ENCODE results near the gene CEMIP. TPM values are rescaled to one million over a fixed set of nuclear protein-coding genes. Genes with fewer than 3 reads are reported as not detected.

CEMIP gene
- total RNA-seq, 8 experiments from 2014 or later: 0.32 to 121 (median 3.0) TPM

DNA sequence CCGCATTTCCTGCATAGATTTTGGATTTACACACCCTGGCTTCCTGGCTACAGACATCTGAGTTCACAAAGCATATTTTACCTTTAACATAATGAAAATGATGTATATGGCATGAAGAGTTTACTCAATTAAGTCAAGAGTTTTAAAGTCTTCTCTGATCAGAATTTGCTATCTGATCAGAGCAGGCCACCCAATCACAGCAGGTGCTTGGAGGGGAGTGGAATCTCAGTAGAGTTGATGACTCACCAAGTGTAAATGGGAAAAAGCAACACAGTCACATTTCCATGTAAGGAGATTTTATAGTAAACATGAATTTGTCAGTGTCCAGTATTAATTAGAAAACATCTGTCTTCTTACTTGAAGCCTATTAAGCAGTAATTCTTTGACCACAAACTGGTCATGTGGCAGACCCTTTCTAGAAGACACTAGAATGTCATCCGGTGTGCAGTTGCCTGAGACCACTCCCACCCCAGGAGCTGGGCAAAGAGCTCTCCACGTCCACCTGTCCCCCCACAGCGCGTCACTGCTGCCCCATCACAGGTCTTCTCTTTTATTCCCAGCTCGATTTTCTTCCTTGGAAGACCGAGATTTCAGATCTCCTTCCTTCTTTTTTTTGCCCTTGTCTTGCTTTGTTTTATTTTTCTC is 199.6 kb downstream of the CEMIP start:
- Histone ChIP-seq H3K27ac (no peak overlapping the region), H3K4me3 (no peak overlapping the region), H3K4me1 (replicated peaks in 1 of 2) (peaks cover 0 to 2% of the 10 kb centered on the region in 2 donors)
- WGBS, 10 experiments: 66 to 95% (median 80%) methylated on average over 3 to 6 of the region's 7 CpGs; no CpG with 5 or more reads in 2 of the 10 experiments
- in situ Hi-C loops (cut with MboI; ENCODE audit: low pct_unique_long_range_greater_than_20kb in 2 of 9, low sequenced_read_pairs in 9 of 9, unreplicated experiment in 9 of 9): loop anchor here in 5 of 9 experiments (10.0 to 25.0 kb wide), 4 partner anchors 133 to 524 kb away; no protein-coding TSS in a partner anchor
- peak in 7 of 8 experiments; percentile 27 to 63 (median 61) for ATAC-seq (replicated peaks in 6 of 8)

GRCh38 chr15:80979538-80980200 is 200.5 kb downstream of the CEMIP start:
- Histone ChIP-seq H3K27ac (no peak overlapping the region), H3K4me3 (no peak overlapping the region), H3K4me1 (replicated peaks in 1 of 2) (peaks cover 0 to 2% of the 10 kb centered on the region in 2 donors)
- WGBS, 10 experiments: 40 to 100% (median 92%) methylated on average over 1 to 7 of the region's 8 CpGs; no CpG with 5 or more reads in 1 of the 10 experiments
- in situ Hi-C loops (cut with MboI; ENCODE audit: low pct_unique_long_range_greater_than_20kb in 2 of 9, low sequenced_read_pairs in 9 of 9, unreplicated experiment in 9 of 9): loop anchor here in 5 of 9 experiments (10.0 to 25.0 kb wide), 4 partner anchors 133 to 525 kb away; no protein-coding TSS in a partner anchor
- ATAC-seq (replicated peaks in 6 of 8): no peak

GRCh38 chr15:80982205-80982604 is 203.0 kb downstream of the CEMIP start:
- in situ Hi-C loops (cut with MboI; ENCODE audit: low pct_unique_long_range_greater_than_20kb in 2 of 9, low sequenced_read_pairs in 9 of 9, unreplicated experiment in 9 of 9): loop anchor here in 3 of 9 experiments (25.0 kb wide), 2 partner anchors 130 to 280 kb away; no protein-coding TSS in a partner anchor

DNA sequence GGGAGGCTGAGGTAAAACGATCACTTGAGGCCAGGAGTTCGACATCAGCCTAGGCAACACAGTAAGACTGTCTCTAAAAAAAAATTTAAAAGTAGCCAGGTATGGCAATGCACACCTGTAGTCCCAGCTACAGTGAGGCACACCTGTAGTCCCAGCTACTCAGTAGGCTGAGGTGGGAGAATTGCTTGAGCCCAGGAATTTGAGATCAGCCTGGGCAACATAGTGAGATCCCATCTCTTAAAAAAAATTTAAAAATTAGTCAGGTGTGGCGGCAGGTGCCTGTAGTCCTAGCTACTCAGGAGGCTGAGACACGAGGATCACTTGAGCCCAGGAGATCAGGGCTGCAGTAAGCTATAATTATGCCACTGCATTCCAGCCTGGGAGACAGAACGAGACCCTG is 203.7 kb downstream of the CEMIP start:
- WGBS, 10 experiments: 80 to 100% (median 96%) methylated on average over 1 to 4 of the region's 5 CpGs; no CpG with 5 or more reads in 2 of the 10 experiments
- in situ Hi-C loops (cut with MboI; ENCODE audit: low pct_unique_long_range_greater_than_20kb in 2 of 9, low sequenced_read_pairs in 9 of 9, unreplicated experiment in 9 of 9): loop anchor here in 3 of 9 experiments (25.0 kb wide), 2 partner anchors 129 to 279 kb away; no protein-coding TSS in a partner anchor
- ATAC-seq (replicated peaks in 6 of 8): no peak
- Histone ChIP-seq H3K4me1 (replicated peaks in 1 of 2) (peaks cover 2 to 10% of the 10 kb centered on the region in 2 donors), H3K4me3 (no peak overlapping the region), H3K27ac (no peak overlapping the region)

More at GRCh38 chr15:80982205-80982604, 203.0 kb downstream of the CEMIP start:
- Histone ChIP-seq H3K4me3 (no peak overlapping the region), H3K27ac (no peak overlapping the region), H3K4me1 (replicated peaks in 1 of 2) (peaks cover 2 to 10% of the 10 kb centered on the region in 2 donors)
- ATAC-seq (replicated peaks in 6 of 8): no peak
- 40 to 100% (median 84%) methylated on average over 1 to 2 of the region's 2 CpGs for WGBS, 10 experiments

DNA sequence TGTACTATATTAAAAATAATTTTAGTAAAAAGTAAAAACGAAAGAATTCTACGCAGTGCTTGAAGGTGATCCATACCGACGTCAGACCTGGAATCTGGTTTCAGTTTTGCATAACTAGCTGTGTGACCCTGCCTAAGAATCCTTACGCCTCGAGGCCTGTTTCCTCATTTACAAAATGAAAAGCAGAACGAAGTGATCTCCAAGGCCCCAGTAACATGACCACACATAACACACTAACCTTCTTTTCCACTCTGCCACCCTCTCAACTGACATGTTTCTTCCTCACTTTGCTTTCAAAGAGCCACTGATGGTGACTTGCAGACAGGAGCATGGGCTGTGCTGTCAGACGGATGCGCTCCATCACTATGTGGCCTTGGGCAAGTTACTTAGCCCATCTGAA is 205.7 kb downstream of the CEMIP start:
- ATAC-seq (replicated peaks in 6 of 8): peak in 3 of 8 experiments; percentile 17 to 39 (median 27)
- in situ Hi-C loops (cut with MboI; ENCODE audit: low pct_unique_long_range_greater_than_20kb in 2 of 9, low sequenced_read_pairs in 9 of 9, unreplicated experiment in 9 of 9): loop anchor here in 3 of 9 experiments (25.0 kb wide), 2 partner anchors 127 to 277 kb away; no protein-coding TSS in a partner anchor
- no peak overlapping the region for H3K4me3 ChIP-seq

GRCh38 chr15:80985981-80986380 is 206.8 kb downstream of the CEMIP start:
- peaks cover 10 to 18% of the 10 kb centered on the region in 2 donors for H3K4me1 ChIP-seq (replicated peaks in 1 of 2)
- WGBS, 10 experiments: 0 to 96% (median 90%) methylated on average over 2 to 5 of the region's 5 CpGs; no CpG with 5 or more reads in 1 of the 10 experiments
- in situ Hi-C loops (cut with MboI; ENCODE audit: low pct_unique_long_range_greater_than_20kb in 2 of 9, low sequenced_read_pairs in 9 of 9, unreplicated experiment in 9 of 9): loop anchor here in 3 of 9 experiments (25.0 kb wide), 2 partner anchors 126 to 276 kb away; no protein-coding TSS in a partner anchor
- peak in 1 of 8 experiments; percentile 29 for ATAC-seq (replicated peaks in 6 of 8)
- H3K27ac ChIP-seq: no peak overlapping the region
- H3K4me3 ChIP-seq: no peak overlapping the region

More for the DNA sequence above, 205.7 kb downstream of the CEMIP start:
- no peak overlapping the region for H3K27ac ChIP-seq
- WGBS, 10 experiments: 25 to 100% (median 84%) methylated on average over 2 to 9 of the region's 9 CpGs
- peaks cover 10 to 18% of the 10 kb centered on the region in 2 donors for H3K4me1 ChIP-seq (replicated peaks in 1 of 2)

GRCh38 chr15:80986487-80986886 is 207.3 kb downstream of the CEMIP start:
- Histone ChIP-seq H3K4me1 (replicated peaks in 1 of 2) (peaks cover 10 to 18% of the 10 kb centered on the region in 2 donors), H3K4me3 (no peak overlapping the region), H3K27ac (no peak overlapping the region)
- in situ Hi-C loops (cut with MboI; ENCODE audit: low pct_unique_long_range_greater_than_20kb in 2 of 9, low sequenced_read_pairs in 9 of 9, unreplicated experiment in 9 of 9): loop anchor here in 3 of 9 experiments (25.0 kb wide), 2 partner anchors 126 to 276 kb away; no protein-coding TSS in a partner anchor
- peak in 1 of 8 experiments; percentile 55 for ATAC-seq (replicated peaks in 6 of 8)
- WGBS, 10 experiments: 0 to 100% (median 95%) methylated on average over 1 of the region's 1 CpG; no CpG with 5 or more reads in 4 of the 10 experiments

DNA sequence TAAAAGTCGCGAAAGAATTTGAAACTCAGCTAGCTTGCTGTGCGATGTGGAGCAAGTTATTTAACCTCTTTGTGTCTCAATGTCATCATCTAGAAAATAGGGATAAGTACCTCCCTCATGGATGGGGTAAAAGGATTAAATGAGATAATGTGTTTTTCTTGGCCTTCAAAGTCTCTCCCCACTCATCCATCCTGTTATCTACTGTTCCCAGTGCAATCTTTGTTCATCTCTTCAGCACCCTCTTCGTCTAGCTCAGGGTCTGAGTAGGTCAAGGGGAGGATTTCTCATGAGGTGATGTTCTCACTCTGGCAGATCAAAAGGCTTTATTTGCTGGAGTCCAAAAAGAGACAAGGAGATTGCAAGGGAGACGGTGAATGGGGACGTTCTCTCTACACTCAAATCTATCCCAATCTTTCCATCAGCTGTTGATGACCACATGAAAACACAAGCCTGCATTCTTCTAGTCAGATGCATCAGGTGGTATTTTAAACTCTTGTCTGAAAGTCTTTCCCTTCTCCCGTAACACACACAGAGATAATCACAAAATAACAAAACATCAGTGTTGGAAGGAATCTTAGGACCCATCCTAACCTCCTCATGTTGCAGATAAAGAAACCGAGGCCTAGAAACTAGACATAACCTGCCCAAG is 209.1 kb downstream of the CEMIP start:
- no peak overlapping the region for H3K27ac ChIP-seq
- peak overlapping the region; percentile 81 to 99 (median 85) for H3K4me3 ChIP-seq
- ATAC-seq (replicated peaks in 6 of 8): no peak
- WGBS, 10 experiments: 24 to 80% (median 48%) methylated on average over 2 to 8 of the region's 8 CpGs
- in situ Hi-C loops (cut with MboI; ENCODE audit: low pct_unique_long_range_greater_than_20kb in 2 of 9, low sequenced_read_pairs in 9 of 9, unreplicated experiment in 9 of 9): loop anchor here in 3 of 9 experiments (25.0 kb wide), 2 partner anchors 124 to 274 kb away; no protein-coding TSS in a partner anchor
- H3K4me1 ChIP-seq (replicated peaks in 1 of 2): peaks cover 10 to 18% of the 10 kb centered on the region in 2 donors

DNA sequence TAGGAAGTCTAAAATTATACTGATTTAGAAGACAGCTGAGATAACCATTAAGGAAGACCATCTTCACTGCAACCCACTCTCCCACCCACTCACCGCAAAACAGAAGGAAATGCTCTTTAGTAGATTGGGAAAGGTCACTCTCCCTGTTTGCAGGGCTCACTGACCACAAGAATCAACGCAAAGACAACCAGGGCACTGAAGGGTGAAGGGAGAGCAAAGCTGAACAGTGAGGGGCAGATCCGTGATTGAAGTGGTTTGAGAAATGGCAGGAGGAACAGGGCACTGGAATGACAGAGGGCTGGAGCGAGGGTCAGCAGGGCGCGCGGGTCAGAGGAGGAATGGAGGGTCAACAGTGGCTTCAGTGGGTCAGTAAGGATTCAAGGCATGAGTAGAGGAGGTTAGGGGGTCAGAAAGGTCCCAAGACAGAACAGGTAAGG is 209.9 kb downstream of the CEMIP start:
- WGBS, 10 experiments: 0 to 4% (median 0%) methylated on average over 1 to 5 of the region's 7 CpGs; no CpG with 5 or more reads in 4 of the 10 experiments
- Histone ChIP-seq H3K4me1 (replicated peaks in 1 of 2) (peaks cover 10 to 18% of the 10 kb centered on the region in 2 donors), H3K27ac (peak overlapping the region; percentile 81 to 90), H3K4me3 (peak overlapping the region; percentile 81 to 99 (median 85))
- peak in 3 of 8 experiments; percentile 18 to 23 (median 22) for ATAC-seq (replicated peaks in 6 of 8)
- in situ Hi-C loops (cut with MboI; ENCODE audit: low pct_unique_long_range_greater_than_20kb in 2 of 9, low sequenced_read_pairs in 9 of 9, unreplicated experiment in 9 of 9): loop anchor here in 3 of 9 experiments (25.0 kb wide), 2 partner anchors 123 to 273 kb away; no protein-coding TSS in a partner anchor

DNA sequence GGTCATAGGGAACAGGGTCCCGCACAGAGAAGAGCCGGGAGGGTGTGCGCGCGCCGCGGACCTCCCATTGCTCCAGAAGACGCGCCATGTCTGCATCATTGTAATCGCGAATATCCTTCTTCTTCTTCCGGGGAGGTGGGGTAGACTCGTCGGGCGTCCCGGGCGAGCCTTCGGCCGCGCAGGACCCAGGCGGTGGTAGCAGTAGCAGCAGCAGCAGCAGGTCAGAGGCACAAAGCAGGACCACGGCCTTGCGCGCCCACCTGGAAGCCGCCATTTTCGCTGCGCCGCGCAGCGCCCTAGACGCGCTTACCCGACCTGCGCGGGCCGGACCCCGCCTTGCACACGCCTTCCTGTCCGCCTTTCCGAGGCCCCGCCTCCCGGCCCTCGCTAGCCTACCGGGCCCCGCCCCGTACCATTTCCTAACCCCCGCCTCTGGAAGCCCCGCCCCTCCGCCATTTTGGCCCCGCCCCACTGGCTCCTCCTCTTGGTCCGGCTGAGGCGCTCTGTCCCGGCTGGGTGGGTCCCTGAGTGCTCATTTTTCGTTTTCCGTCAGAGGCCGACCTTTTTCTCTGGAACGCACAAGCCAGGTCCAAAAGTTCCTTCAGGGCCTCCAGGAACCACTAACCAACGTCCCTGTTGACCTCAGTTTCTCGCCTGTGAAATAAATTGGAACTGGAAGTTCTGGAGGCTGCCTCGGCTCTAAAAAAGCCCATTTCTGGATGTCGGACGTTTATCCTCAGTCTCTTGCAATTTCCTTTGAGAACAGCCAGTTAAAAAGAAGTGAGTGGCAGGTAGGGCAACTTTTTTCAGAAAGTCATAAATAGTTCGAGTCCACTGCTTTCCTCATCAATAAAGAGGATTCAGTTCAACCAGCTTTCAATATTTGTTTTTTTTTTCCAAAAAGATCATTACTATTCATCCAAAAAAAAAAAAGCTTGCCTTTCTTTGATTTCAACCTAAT is 210.6 kb downstream of the CEMIP start, which contains the start of gene MESD:
MESD (minus strand) TSS at position 302 of the 961 bp plus-strand sequence; CDS start at position 274, 28 bp downstream.
- in situ Hi-C loops (cut with MboI; ENCODE audit: low pct_unique_long_range_greater_than_20kb in 2 of 9, low sequenced_read_pairs in 9 of 9, unreplicated experiment in 9 of 9): loop anchor here in 4 of 9 experiments (10.0 to 25.0 kb wide), 3 partner anchors 123 to 275 kb away; no protein-coding TSS in a partner anchor

DNA sequence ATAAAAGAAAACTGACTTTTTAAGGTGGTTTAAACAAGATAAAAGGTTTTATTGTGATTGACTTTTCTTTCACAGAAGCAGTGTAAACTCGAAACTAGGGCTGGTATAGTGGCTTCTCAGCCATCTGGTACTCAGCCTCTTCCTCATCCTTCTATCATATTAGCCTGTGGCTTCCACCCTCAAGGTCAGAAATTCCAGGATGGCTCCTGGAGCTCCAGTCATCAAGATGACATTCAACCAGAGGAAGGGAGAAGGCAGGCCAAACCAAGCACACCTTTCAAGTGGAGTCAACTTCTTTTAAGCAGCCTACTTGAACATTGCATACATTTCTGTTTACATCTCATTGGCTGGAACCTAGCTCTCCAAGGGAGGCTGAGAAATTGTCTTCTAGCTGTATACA is 211.8 kb downstream of the CEMIP start:
- H3K27ac ChIP-seq: no peak overlapping the region
- H3K4me3 ChIP-seq: no peak overlapping the region
- peaks cover 10 to 18% of the 10 kb centered on the region in 2 donors for H3K4me1 ChIP-seq (replicated peaks in 1 of 2)
- 40 to 82% (median 71%) methylated on average over 1 of the region's 1 CpG; no CpG with 5 or more reads in 3 of the 10 experiments for WGBS, 10 experiments
- in situ Hi-C loops (cut with MboI; ENCODE audit: low pct_unique_long_range_greater_than_20kb in 2 of 9, low sequenced_read_pairs in 9 of 9, unreplicated experiment in 9 of 9): loop anchor here in 4 of 9 experiments (10.0 to 25.0 kb wide), 3 partner anchors 121 to 274 kb away; no protein-coding TSS in a partner anchor
- peak in 1 of 8 experiments; percentile 1 for ATAC-seq (replicated peaks in 6 of 8)

More for the DNA sequence above, 210.6 kb downstream of the CEMIP start, which contains the start of gene MESD:
- 0 to 21% (median 5%) methylated on average over 1 to 10 of the region's 63 CpGs for WGBS, 10 experiments
- peaks cover 10 to 18% of the 10 kb centered on the region in 2 donors for H3K4me1 ChIP-seq (replicated peaks in 1 of 2)
- peak; percentile 65 to 99 (median 98) for ATAC-seq (replicated peaks in 6 of 8)
- peak within 1 kb of the TSS; percentile 81 to 99 (median 85) for H3K4me3 ChIP-seq
- peak within 1 kb of the TSS; percentile 81 to 90 for H3K27ac ChIP-seq

Measured in motor neuron (in vitro differentiated cells).